ENCODE measurements around the gene LTBP2. TPM values are rescaled to one million over a fixed set of nuclear protein-coding genes. Genes with fewer than 3 reads are reported as not detected.

Gene LTBP2
- total RNA-seq, 4 donors from 2014 or later: 81.3 to 240 (median 189) TPM

DNA sequence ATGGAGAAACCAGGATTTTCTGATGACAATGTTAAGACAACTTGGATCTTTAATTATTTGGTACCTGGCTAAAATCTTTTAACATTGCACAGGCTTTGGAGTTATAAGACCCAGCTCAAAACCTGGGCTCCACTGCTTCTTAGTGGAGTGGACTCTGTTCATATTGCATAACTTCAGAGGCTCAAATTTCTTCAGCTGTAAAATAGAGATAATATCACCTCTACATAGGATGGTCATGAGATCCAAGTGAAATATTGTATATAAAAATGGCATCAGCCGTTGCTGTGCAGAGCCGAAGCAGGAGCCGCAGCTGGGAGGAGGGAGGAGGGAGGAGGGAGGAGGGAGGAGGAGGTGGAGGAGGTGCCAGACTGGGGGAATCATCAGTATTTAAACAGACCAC lies 129.5 kb downstream of the LTBP2 start:
- Histone ChIP-seq H3K36me3 (peaks cover 26 to 27% of the 10 kb centered on the region in 2 donors), H3K27me3 (no peaks in the 10 kb centered on the region), H3K4me1 (peaks cover 29 to 59% of the 10 kb centered on the region in 2 donors), H3K27ac (no peak overlapping the region), H3K4me3 (replicated peaks in 1 of 3) (no peak overlapping the region), H3K9me3 (no peaks in the 10 kb centered on the region)
- no peak for DNase-seq
- intact Hi-C loops (cut with DNase I): no loop called here
- 87 to 88% methylated on average over 3 of the region's 3 CpGs for WGBS, 2 donors
- TF ChIP-seq, protein P1, sequence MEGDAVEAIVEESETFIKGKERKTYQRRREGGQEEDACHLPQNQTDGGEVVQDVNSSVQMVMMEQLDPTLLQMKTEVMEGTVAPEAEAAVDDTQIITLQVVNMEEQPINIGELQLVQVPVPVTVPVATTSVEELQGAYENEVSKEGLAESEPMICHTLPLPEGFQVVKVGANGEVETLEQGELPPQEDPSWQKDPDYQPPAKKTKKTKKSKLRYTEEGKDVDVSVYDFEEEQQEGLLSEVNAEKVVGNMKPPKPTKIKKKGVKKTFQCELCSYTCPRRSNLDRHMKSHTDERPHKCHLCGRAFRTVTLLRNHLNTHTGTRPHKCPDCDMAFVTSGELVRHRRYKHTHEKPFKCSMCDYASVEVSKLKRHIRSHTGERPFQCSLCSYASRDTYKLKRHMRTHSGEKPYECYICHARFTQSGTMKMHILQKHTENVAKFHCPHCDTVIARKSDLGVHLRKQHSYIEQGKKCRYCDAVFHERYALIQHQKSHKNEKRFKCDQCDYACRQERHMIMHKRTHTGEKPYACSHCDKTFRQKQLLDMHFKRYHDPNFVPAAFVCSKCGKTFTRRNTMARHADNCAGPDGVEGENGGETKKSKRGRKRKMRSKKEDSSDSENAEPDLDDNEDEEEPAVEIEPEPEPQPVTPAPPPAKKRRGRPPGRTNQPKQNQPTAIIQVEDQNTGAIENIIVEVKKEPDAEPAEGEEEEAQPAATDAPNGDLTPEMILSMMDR (IDR thresholded peaks at IDR 0.05): no peak
- TF ChIP-seq POLR2A (IDR thresholded peaks at IDR 0.05): no peak

DNA sequence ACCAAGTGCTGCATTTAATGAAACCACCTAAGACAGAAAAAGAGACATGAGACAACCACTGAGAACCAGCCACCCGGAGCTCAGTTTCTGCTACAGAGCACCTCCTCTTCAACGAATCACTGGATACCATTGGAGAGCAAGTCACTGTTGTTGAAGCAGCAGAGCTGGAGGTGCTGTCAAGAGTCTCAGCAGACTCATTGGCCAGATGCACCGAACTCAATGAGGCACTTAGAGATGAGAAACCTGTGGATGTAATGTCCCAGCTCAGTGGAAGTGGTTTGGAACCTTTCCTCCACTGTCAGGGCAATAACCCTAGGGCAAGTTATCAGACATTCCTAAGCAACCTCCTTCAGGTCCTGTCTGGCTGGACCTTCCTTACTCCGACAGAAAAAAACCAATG lies 132.0 kb downstream of the LTBP2 start:
- Histone ChIP-seq H3K36me3 (peaks cover 23 to 30% of the 10 kb centered on the region in 2 donors), H3K4me1 (peaks cover 13 to 35% of the 10 kb centered on the region in 2 donors), H3K27ac (peak overlapping the region in 2 of 3 donors; percentile 69 to 82), H3K9me3 (no peaks in the 10 kb centered on the region), H3K27me3 (no peaks in the 10 kb centered on the region), H3K4me3 (replicated peaks in 1 of 3) (no peak overlapping the region)
- 31 to 34% methylated on average over 4 of the region's 4 CpGs for WGBS, 2 donors
- peak; percentile 87 to 88 for DNase-seq
- intact Hi-C loops (cut with DNase I): no loop called here
- no peak for TF ChIP-seq POLR2A (IDR thresholded peaks at IDR 0.05)
- TF ChIP-seq, protein P1 (IDR thresholded peaks at IDR 0.05): no peak

DNA sequence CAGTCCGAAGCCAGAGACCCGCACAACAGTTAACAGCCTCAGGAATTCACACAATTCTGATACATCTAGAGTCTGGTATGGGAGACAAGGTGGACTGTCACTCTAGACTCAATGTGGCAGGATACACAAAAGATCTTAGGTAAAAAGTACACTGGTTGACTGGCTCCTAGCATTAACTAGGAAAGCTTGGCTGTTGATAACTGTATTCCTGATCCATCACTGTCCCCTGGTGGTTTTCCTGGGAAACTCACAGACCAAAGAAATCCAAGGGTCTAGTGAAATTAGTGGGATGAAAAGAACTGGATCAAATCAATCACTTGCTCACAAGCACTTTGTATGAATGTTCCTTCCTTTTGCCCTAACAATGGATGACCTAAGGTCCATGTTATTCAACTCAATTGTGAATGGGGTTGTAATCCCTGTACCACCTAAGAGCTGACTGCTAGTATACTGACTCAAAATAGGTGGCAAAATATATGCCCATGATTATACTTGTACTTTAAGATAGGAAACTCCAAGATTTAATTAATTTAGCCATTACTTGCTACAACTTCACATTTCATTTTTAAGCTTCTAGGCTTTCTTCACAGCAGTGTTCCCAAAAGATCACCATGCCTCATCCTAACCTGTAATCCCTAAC lies 132.9 kb downstream of the LTBP2 start:
- Histone ChIP-seq H3K27me3 (no peaks in the 10 kb centered on the region), H3K4me3 (replicated peaks in 1 of 3) (no peak overlapping the region), H3K27ac (peak overlapping the region; percentile 42 to 82 (median 49)), H3K4me1 (peaks cover 9 to 31% of the 10 kb centered on the region in 2 donors), H3K9me3 (no peaks in the 10 kb centered on the region), H3K36me3 (peaks cover 29 to 37% of the 10 kb centered on the region in 2 donors)
- TF ChIP-seq, protein P1 (IDR thresholded peaks at IDR 0.05): peak in 5 of 6 experiments; percentile 18 to 60 (median 52)
- TF ChIP-seq POLR2A (IDR thresholded peaks at IDR 0.05): no peak
- intact Hi-C loops (cut with DNase I): no loop called here
- WGBS, 2 donors: 81 to 97% methylated on average over 2 of the region's 2 CpGs
- DNase-seq: no peak

DNA sequence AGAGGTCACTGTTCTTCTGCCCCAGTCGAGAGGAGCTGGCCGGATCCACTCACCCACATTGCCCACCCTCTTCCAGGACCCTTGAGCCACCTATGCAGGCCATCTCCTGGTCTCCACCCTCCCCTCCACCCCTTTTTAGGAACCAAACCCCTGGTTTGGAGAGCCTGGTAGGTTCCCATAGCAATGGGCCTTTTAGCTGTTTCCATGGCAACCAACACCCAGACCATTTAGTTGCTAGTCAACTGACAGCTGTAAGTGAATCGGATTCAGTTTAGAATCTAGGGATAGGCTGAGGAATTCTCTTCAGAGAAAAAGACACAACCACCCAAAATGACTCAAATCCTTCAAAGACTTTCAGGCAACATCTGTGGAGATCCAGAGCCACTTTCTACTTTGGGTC lies 135.4 kb downstream of the LTBP2 start:
- H3K27me3 ChIP-seq: no peaks in the 10 kb centered on the region
- peaks cover 8 to 22% of the 10 kb centered on the region in 2 donors for H3K4me1 ChIP-seq
- no peaks in the 10 kb centered on the region for H3K9me3 ChIP-seq
- 88 to 91% methylated on average over 3 of the region's 3 CpGs for WGBS, 2 donors
- TF ChIP-seq POLR2A (IDR thresholded peaks at IDR 0.05): no peak
- TF ChIP-seq, protein P1 (IDR thresholded peaks at IDR 0.05): no peak
- no peak for DNase-seq
- H3K27ac ChIP-seq: no peak overlapping the region
- H3K36me3 ChIP-seq: peaks cover 19 to 27% of the 10 kb centered on the region in 2 donors
- intact Hi-C loops (cut with DNase I): no loop called here
- no peak overlapping the region for H3K4me3 ChIP-seq (replicated peaks in 1 of 3)

DNA sequence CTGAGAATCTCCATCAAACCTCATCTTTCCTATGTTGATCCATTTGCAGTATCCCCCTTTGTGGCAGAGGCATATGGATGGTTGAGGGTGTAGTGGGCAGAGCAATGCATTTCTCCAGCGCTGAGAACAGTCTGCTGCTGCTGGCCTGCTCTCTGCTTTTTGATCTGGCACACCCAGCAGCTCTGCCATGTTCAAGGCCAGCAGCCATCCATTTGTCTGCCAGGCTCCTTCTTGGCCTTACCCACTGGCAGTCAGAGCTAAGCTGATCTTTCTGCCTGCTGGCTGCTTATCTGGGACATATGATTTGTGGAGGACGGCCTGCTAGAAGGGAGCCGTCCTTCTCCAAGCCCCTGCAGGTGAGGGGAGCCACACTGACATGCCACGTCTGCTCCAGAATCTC lies 135.9 kb downstream of the LTBP2 start:
- H3K27ac ChIP-seq: no peak overlapping the region
- intact Hi-C loops (cut with DNase I): no loop called here
- 92 to 93% methylated on average over 4 of the region's 4 CpGs for WGBS, 2 donors
- no peaks in the 10 kb centered on the region for H3K9me3 ChIP-seq
- peaks cover 8 to 20% of the 10 kb centered on the region in 2 donors for H3K4me1 ChIP-seq
- no peak for TF ChIP-seq POLR2A (IDR thresholded peaks at IDR 0.05)
- TF ChIP-seq, protein P1 (IDR thresholded peaks at IDR 0.05): no peak
- H3K36me3 ChIP-seq: peaks cover 14 to 26% of the 10 kb centered on the region in 2 donors
- no peaks in the 10 kb centered on the region for H3K27me3 ChIP-seq
- no peak overlapping the region for H3K4me3 ChIP-seq (replicated peaks in 1 of 3)
- no peak for DNase-seq

All from thyroid gland (tissue), 4 donors.